H1 (cell line): ENCODE results near the gene CRYBB2. TPM values are rescaled to one million over a fixed set of nuclear protein-coding genes. Genes with fewer than 3 reads are reported as not detected.

Experiments
- CTCF ChIA-PET: fragments of 300-600 bp; sonication (Branson Sonifier 250); formaldehyde crosslinking; loops from one replicate; lab custom pipeline; 2021; ENCODE audit not compliant: partially characterized antibody; lab: Charles Lee
- POLR2A ChIA-PET: fragments of 300-600 bp; sonication (Branson Sonifier 250); formaldehyde crosslinking; loops from one replicate; lab custom pipeline; 2021; ENCODE audit warnings: inconsistent platforms; ENCODE audit not compliant: partially characterized antibody; lab: Charles Lee
- DNase-seq, 2 experiments: peaks; one replicate each; pipeline versions ENCODE4 v3.0.0 to v3.0.0-alpha.2; 2010 to 2022; ENCODE audit warnings: low spot score in 2 of 2, low read depth in 1 of 2, mixed read lengths in 1 of 2
- FAIRE-seq: peaks from 2 replicates; lab custom pipeline; 2011; peaks lifted over from hg19 to GRCh38; lab: Jason Lieb, UNC
- H2AFZ ChIP-seq: 2 replicates; pipeline ENCODE4 v1.8.1; 2012; ENCODE audit warnings: low read length, inconsistent platforms
- H2AK5ac ChIP-seq: 2 replicates; pipeline ENCODE4 v1.6.1; 2013; ENCODE audit warnings: low read depth, low read length
- H2BK120ac ChIP-seq: replicated peaks from 2 replicates; pipeline ENCODE3; 2013; ENCODE audit warnings: low read depth, low read length, inconsistent platforms
- H2BK12ac ChIP-seq: 2 replicates; pipeline ENCODE4 v1.6.1; 2013; ENCODE audit warnings: low read depth, low read length
- H2BK15ac ChIP-seq: 2 replicates; pipeline ENCODE4 v1.6.1; 2013; ENCODE audit warnings: low read length
- H2BK20ac ChIP-seq: 2 replicates; pipeline ENCODE4 v1.6.1; 2013; ENCODE audit warnings: low read length
- H2BK5ac ChIP-seq: 2 replicates; pipeline ENCODE4 v1.6.1; 2013; ENCODE audit warnings: low read depth, low read length
- H3K14ac ChIP-seq: 2 replicates; pipeline ENCODE4 v1.6.1; 2013; ENCODE audit warnings: inconsistent platforms; ENCODE audit not compliant: insufficient read length
- H3K18ac ChIP-seq: 2 replicates; pipeline ENCODE4 v1.6.1; 2013; ENCODE audit warnings: low read length; ENCODE audit errors: extremely low read depth
- H3K23ac ChIP-seq: 2 replicates; pipeline ENCODE4 v1.6.1; 2013; ENCODE audit warnings: inconsistent platforms; ENCODE audit not compliant: insufficient read length
- H3K23me2 ChIP-seq: 2 replicates; pipeline ENCODE4 v1.6.1; 2013; ENCODE audit warnings: low read depth, low read length
- H3K27ac ChIP-seq: 2 replicates; pipeline ENCODE4 v1.6.1; 2011; ENCODE audit warnings: low read depth, low read length, inconsistent platforms
- H3K27me3 ChIP-seq, 4 experiments: replicated peaks in 1 of 4; 1 replicate in 1 of 4; 2 replicates in 3 of 4; pipeline versions ENCODE4 v1.6.1 to v1.8.1; 2011 to 2013; ENCODE audit warnings: low read length in 3 of 4, mild to moderate bottlenecking in 3 of 4, inconsistent platforms in 2 of 4, mixed read lengths in 2 of 4, moderate library complexity in 1 of 4; ENCODE audit not compliant: control insufficient read depth in 3 of 4, insufficient read depth in 3 of 4; ENCODE audit errors: extremely low read depth in 1 of 4
- H3K36me3 ChIP-seq, 4 experiments: 2 replicates each; pipeline versions ENCODE4 v1.6.1 to v1.8.1; 2011 to 2013; ENCODE audit warnings: mild to moderate bottlenecking in 4 of 4, low read length in 3 of 4, moderate library complexity in 2 of 4, control low read depth in 1 of 4, inconsistent platforms in 1 of 4; ENCODE audit not compliant: insufficient read depth in 4 of 4, control insufficient read depth in 2 of 4
- H3K4ac ChIP-seq: replicated peaks from 2 replicates; pipeline ENCODE3; 2013; ENCODE audit warnings: low read length, low read depth, mixed read lengths, inconsistent platforms; ENCODE audit not compliant: insufficient read length
- H3K4me1 ChIP-seq, 4 experiments: replicated peaks in 1 of 4; 1 replicate in 1 of 4; 2 replicates in 3 of 4; pipeline versions ENCODE4 v1.6.1 to v1.8.1; 2011 to 2013; ENCODE audit warnings: low read length in 3 of 4, inconsistent platforms in 2 of 4, mixed read lengths in 1 of 4; ENCODE audit not compliant: insufficient read depth in 4 of 4, control insufficient read depth in 3 of 4
- H3K4me2 ChIP-seq, 2 experiments: 2 replicates each; pipeline versions ENCODE4 v1.6.1 to v1.8.1; 2011 to 2013; ENCODE audit warnings: low read depth in 2 of 2, low read length in 2 of 2, control low read depth in 1 of 2, inconsistent platforms in 1 of 2, mild to moderate bottlenecking in 1 of 2; ENCODE audit not compliant: insufficient read depth in 1 of 2
- H3K4me3 ChIP-seq, 4 experiments: fragments of 200-600, 300-600 bp in 1 of 4; sonication (generic), shearing (Covaris generic), sonication (Bioruptor Twin) in 1 of 4; 2 replicates each; pipeline versions ENCODE4 v1.5.1 to v1.8.1; 2011 to 2016; ENCODE audit warnings: low read length in 4 of 4, low read depth in 3 of 4, control low read depth in 2 of 4, inconsistent platforms in 2 of 4, mild to moderate bottlenecking in 2 of 4, mixed read lengths in 1 of 4, moderate library complexity in 1 of 4; ENCODE audit not compliant: insufficient read depth in 2 of 4; ENCODE audit errors: extremely low read depth in 1 of 4
- H3K56ac ChIP-seq: replicated peaks from 2 replicates; pipeline ENCODE3; 2013; ENCODE audit warnings: low read depth, mild to moderate bottlenecking, mixed read lengths, low read length, inconsistent platforms; ENCODE audit not compliant: insufficient read length
- H3K79me1 ChIP-seq: 2 replicates; pipeline ENCODE4 v1.6.1; 2013; ENCODE audit warnings: low read depth, low read length, control low read depth
- H3K79me2 ChIP-seq, 2 experiments: 2 replicates each; pipeline versions ENCODE4 v1.6.1 to v1.8.1; 2012 to 2013; ENCODE audit warnings: low read length in 2 of 2, mild to moderate bottlenecking in 2 of 2, inconsistent platforms in 1 of 2; ENCODE audit not compliant: insufficient read depth in 2 of 2, control insufficient read depth in 1 of 2
- H3K9ac ChIP-seq, 4 experiments: replicated peaks in 1 of 4; 1 replicate in 1 of 4; 2 replicates in 3 of 4; pipeline versions ENCODE4 v1.6.1 to v1.8.1; 2011 to 2013; ENCODE audit warnings: low read depth in 3 of 4, low read length in 3 of 4, control low read depth in 2 of 4, mild to moderate bottlenecking in 2 of 4, moderate library complexity in 2 of 4, inconsistent platforms in 1 of 4; ENCODE audit errors: extremely low read depth in 1 of 4
- H3K9me3 ChIP-seq, 2 experiments: 2 replicates each; pipeline versions ENCODE4 v1.6.1 to v1.8.1; 2012 to 2013; ENCODE audit warnings: mild to moderate bottlenecking in 2 of 2, moderate library complexity in 2 of 2, control low read depth in 1 of 2, inconsistent platforms in 1 of 2, low read depth in 1 of 2, low read length in 1 of 2, mixed read lengths in 1 of 2; ENCODE audit not compliant: insufficient read depth in 2 of 2
- H4K20me1 ChIP-seq, 2 experiments: replicated peaks in 1 of 2; 2 replicates each; pipeline versions ENCODE3 to v1.8.1; 2011 to 2013; ENCODE audit warnings: inconsistent platforms in 2 of 2, low read length in 2 of 2, mild to moderate bottlenecking in 1 of 2; ENCODE audit not compliant: insufficient read depth in 2 of 2, control insufficient read depth in 1 of 2
- H4K5ac ChIP-seq: 2 replicates; pipeline ENCODE4 v1.6.1; 2013; ENCODE audit warnings: low read length, low read depth, mixed read lengths, inconsistent platforms; ENCODE audit not compliant: insufficient read length
- H4K8ac ChIP-seq: 2 replicates; pipeline ENCODE4 v1.8.0; 2013; ENCODE audit warnings: mild to moderate bottlenecking, moderate library complexity, low read length, inconsistent platforms; ENCODE audit not compliant: insufficient read depth; ENCODE audit errors: extremely low read depth
- H4K91ac ChIP-seq: replicated peaks from 2 replicates; pipeline ENCODE3; 2013; ENCODE audit warnings: low read length, mixed read lengths, inconsistent platforms; ENCODE audit not compliant: insufficient read length
- BRCA1 ChIP-seq: IDR thresholded peaks from 2 replicates; pipeline ENCODE4 v1.6.1; 2012; ENCODE audit warnings: low read depth, low read length, improper control_type of control experiment
- CBX5 ChIP-seq: fragments of 300-800, 300-1000 bp; sonication (generic); IDR thresholded peaks from 2 replicates; pipeline ENCODE4 v1.7.1; 2016; ENCODE audit warnings: antibody characterized with exemption, low read length, low read depth
- CEBPB ChIP-seq: IDR thresholded peaks from 2 replicates; pipeline ENCODE4 v1.6.1; 2012; ENCODE audit warnings: low read depth, low read length
- CTBP2 ChIP-seq: IDR thresholded peaks from 2 replicates; pipeline ENCODE4 v1.7.0; 2011; ENCODE audit warnings: borderline replicate concordance, mild to moderate bottlenecking, moderate library complexity, mixed read lengths, low read length; ENCODE audit not compliant: insufficient read depth, insufficient read length
- KDM1A ChIP-seq: fragments of 200-600, 300-600 bp; sonication (generic); IDR thresholded peaks from 2 replicates; pipeline ENCODE4 v1.7.1; 2016; ENCODE audit warnings: mild to moderate bottlenecking, low read length, borderline replicate concordance
- POLR2A ChIP-seq, 2 experiments: IDR thresholded peaks; 1 replicate in 1 of 2; 2 replicates in 1 of 2; pipeline ENCODE4 v1.6.1; 2011; ENCODE audit warnings: low read depth in 2 of 2, low read length in 2 of 2, mild to moderate bottlenecking in 2 of 2; ENCODE audit errors: control extremely low read depth in 1 of 2
- RBBP5 ChIP-seq: IDR thresholded peaks from 2 replicates; pipeline ENCODE4 v1.7.1; 2012; ENCODE audit warnings: low read depth, mild to moderate bottlenecking, inconsistent platforms, low read length, moderate library complexity, borderline replicate concordance
- RNF2 ChIP-seq: fragments of 200-900, 300-1000 bp; sonication (generic); IDR thresholded peaks from 2 replicates; pipeline ENCODE4 v1.7.1; 2016; ENCODE audit warnings: borderline replicate concordance, low read depth, mild to moderate bottlenecking, antibody characterized with exemption, low read length; ENCODE audit not compliant: poor library complexity, severe bottlenecking; ENCODE audit errors: missing control alignments
- RXRA ChIP-seq: IDR thresholded peaks from 2 replicates; pipeline ENCODE4 v1.6.1; 2011; ENCODE audit warnings: low read depth, mild to moderate bottlenecking, low read length, moderate library complexity; ENCODE audit not compliant: insufficient read depth
- SAP30 ChIP-seq: fragments of 300-600 bp; sonication (generic); IDR thresholded peaks from 2 replicates; pipeline ENCODE4 v1.7.1; 2012; ENCODE audit warnings: low read length, moderate library complexity, mild to moderate bottlenecking, inconsistent platforms; ENCODE audit not compliant: insufficient read depth, insufficient replicate concordance
- SIN3A ChIP-seq, 2 experiments: IDR thresholded peaks in 1 of 2; conservative IDR thresholded peaks in 1 of 2; 2 replicates each; pipeline ENCODE4 v1.6.1; 2011 to 2012; ENCODE audit warnings: low read length in 2 of 2, improper control_type of control experiment in 1 of 2, low read depth in 1 of 2, mild to moderate bottlenecking in 1 of 2
- YY1 ChIP-seq: IDR thresholded peaks from 2 replicates; pipeline ENCODE4 v1.6.1; 2011; ENCODE audit warnings: low read depth, mild to moderate bottlenecking, low read length
- WGBS, 2 experiments: shearing (Covaris generic) in 1 of 2; methylation state at CpG; one replicate each; pipeline versions ENCODE4 v1.1.6 to v1.1.7; 2013 to 2015; ENCODE audit warnings: low lambda C conversion rate in 2 of 2, mixed read lengths in 2 of 2, inconsistent platforms in 1 of 2, low coverage in 1 of 2, missing lambda C conversion rate in 1 of 2; ENCODE audit not compliant: insufficient replicate concordance in 2 of 2, insufficient coverage in 1 of 2, insufficient read length in 1 of 2; ENCODE audit errors: extremely low coverage in 1 of 2, missing lambda C conversion rate in 1 of 2; 5-methylcytosine and 5-hydroxymethylcytosine counted together
- polyA plus RNA-seq, 7 experiments: library from polyadenylated mRNA; depleted of rRNA in 3 of 7; stranded (reverse) in 5 of 7; unstranded in 2 of 7; fragments of >200 nt in 5 of 7; fragments of 200-250 nt in 2 of 7; gene quantifications; 1 replicate in 5 of 7; 2 replicates in 1 of 7; 4 replicates in 1 of 7; pipeline versions ENCODE4 v1.2.1 to v1.2.3, GENCODE V29; 2011 to 2013; ENCODE audit warnings: missing spikeins in 2 of 7, mixed read lengths in 2 of 7
- total RNA-seq: library from RNA; stranded (reverse); fragmentation: NEBNext Ultra II Directional; extraction: Animal tissue kit (Norgen Biotek cat#: 25700); gene quantifications from 2 replicates; pipeline ENCODE4 v1.2.1, GENCODE V29; 2021
- TF ChIP-seq, protein P1 (sequence below): IDR thresholded peaks from 2 replicates; pipeline ENCODE4 v1.6.1; 2011; ENCODE audit warnings: low read depth, mild to moderate bottlenecking, low read length; ENCODE audit not compliant: insufficient read depth

The CRYBB2 gene
- total and polyA plus RNA-seq, 2 of the 8 experiments (the other 6 are each of a cell fraction or from before 2014, with no cell fraction given): 0.12 TPM; not detected in 1

DNA sequence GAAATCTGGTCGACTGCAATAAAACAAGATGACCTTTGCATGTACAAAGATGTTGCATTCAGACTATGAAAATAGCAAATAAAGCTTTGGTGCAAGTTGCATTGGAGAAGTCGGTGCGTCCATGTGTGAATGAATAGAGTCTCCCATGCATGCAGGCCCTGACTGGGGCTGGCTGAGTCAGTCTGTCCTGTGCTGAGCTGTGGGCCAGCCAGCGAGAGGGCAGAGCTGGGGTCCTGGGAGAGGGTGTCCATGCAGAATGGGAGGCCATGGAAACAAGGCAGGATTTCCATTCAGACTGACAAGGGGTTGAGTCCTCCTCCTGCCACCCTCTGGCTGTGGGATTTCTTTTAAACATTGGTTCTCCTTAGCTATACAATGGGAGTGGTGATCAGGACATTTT lies 22.1 kb upstream of the CRYBB2 start:
- ChIA-PET CTCF (interaction anchor here (0.9 to 1.2 kb wide), 4 partner anchors 13 to 136 kb away, joined by 3 to 5 read pairs (median 4); no protein-coding TSS in a partner anchor), POLR2A (no interaction called here)
- no peak overlapping the region for H3K14ac ChIP-seq
- no peak overlapping the region for H3K27ac ChIP-seq
- WGBS, 2 experiments: 93% methylated on average over 4 of the region's 4 CpGs; no CpG with 5 or more reads in 1 of the 2 experiments
- H4K8ac ChIP-seq: no peak overlapping the region
- H2AK5ac ChIP-seq: no peak overlapping the region
- H3K4ac ChIP-seq: no peak overlapping the region
- H4K91ac ChIP-seq: no peak overlapping the region
- no peak overlapping the region for H2BK5ac ChIP-seq
- no peaks in the 10 kb centered on the region for H3K27me3 ChIP-seq
- FAIRE-seq: no peak
- no peak overlapping the region for H3K18ac ChIP-seq
- no peak overlapping the region for H3K4me3 ChIP-seq
- H2BK120ac ChIP-seq: no peak overlapping the region
- H3K4me1 ChIP-seq: no peaks in the 10 kb centered on the region; a peak in 1 of 7 replicates
- H4K20me1 ChIP-seq: no peaks in the 10 kb centered on the region
- H2BK12ac ChIP-seq: no peak overlapping the region
- H3K9me3 ChIP-seq: no peaks in the 10 kb centered on the region
- no peak overlapping the region for H2AFZ ChIP-seq
- H3K23me2 ChIP-seq: no peaks in the 10 kb centered on the region
- no peaks in the 10 kb centered on the region for H3K79me2 ChIP-seq
- no peak for DNase-seq
- H2BK20ac ChIP-seq: no peak overlapping the region
- H2BK15ac ChIP-seq: no peak overlapping the region
- H3K79me1 ChIP-seq: no peaks in the 10 kb centered on the region
- no peak overlapping the region for H3K9ac ChIP-seq
- H3K23ac ChIP-seq: no peak overlapping the region
- H3K56ac ChIP-seq: no peak overlapping the region
- H4K5ac ChIP-seq: no peak overlapping the region
- peaks cover 0 to 2% (median 0%) of the 10 kb centered on the region in 4 experiments; a peak in 1 of 8 replicates for H3K36me3 ChIP-seq
- H3K4me2 ChIP-seq: no peak overlapping the region
- TF ChIP-seq SAP30: no peak
- TF ChIP-seq, protein P1, sequence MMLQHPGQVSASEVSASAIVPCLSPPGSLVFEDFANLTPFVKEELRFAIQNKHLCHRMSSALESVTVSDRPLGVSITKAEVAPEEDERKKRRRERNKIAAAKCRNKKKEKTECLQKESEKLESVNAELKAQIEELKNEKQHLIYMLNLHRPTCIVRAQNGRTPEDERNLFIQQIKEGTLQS: no peak
- no peak for TF ChIP-seq KDM1A
- TF ChIP-seq CTBP2: no peak
- TF ChIP-seq POLR2A (IDR thresholded peaks at IDR 0.05; ENCODE audit: control extremely low read depth in 1 of 2, low read depth in 2 of 2, low read length in 2 of 2): no peak
- TF ChIP-seq CEBPB: no peak
- TF ChIP-seq BRCA1: no peak
- no peak for TF ChIP-seq RBBP5
- TF ChIP-seq RNF2: no peak
- no peak for TF ChIP-seq RXRA
- TF ChIP-seq SIN3A (conservative IDR thresholded peaks at IDR 0.05 in 1 of 2, IDR thresholded peaks at IDR 0.05 in 1 of 2; ENCODE audit: low read depth in 1 of 2, low read length in 2 of 2): no peak
- TF ChIP-seq CBX5: no peak
- TF ChIP-seq YY1: no peak
